Hepatocyte (in vitro differentiated cells): ENCODE results near the gene GLP1R.

Experiments
- CTCF ChIP-seq: fragments of 200-600 bp; sonication (generic); IDR thresholded peaks from 2 replicates; pipeline ENCODE4 v1.5.1; 2016; ENCODE audit warnings: antibody characterized with exemption, mild to moderate bottlenecking; ENCODE audit not compliant: poor library complexity
- EZH2 ChIP-seq: fragments of 200-600 bp; sonication (generic); IDR thresholded peaks from 2 replicates; pipeline ENCODE4 v1.6.1; 2016; ENCODE audit warnings: antibody characterized with exemption, mild to moderate bottlenecking, borderline replicate concordance
- EZH2phosphoT487 ChIP-seq: fragments of 200-600 bp; sonication (generic); IDR thresholded peaks from one replicate; pipeline ENCODE4 v1.6.1; 2018; ENCODE audit warnings: antibody characterized with exemption, mild to moderate bottlenecking, low read depth, moderate library complexity; ENCODE audit not compliant: unreplicated experiment, severe bottlenecking

- TF ChIP-seq CTCF (no peak), EZH2phosphoT487 (no peak), EZH2 (no peak)
These were observed 70.3 kb downstream of the GLP1R start for GRCh38 chr6:39118921-39119320.
